HG03565 (cell line): ENCODE data around the gene RTKN2.

Experiments used
- ATAC-seq: cut with Tn5 transposase; IDR thresholded peaks from one replicate; pipeline ENCODE4 v1.9.1; 2021; ENCODE audit warnings: mild to moderate bottlenecking, moderate library complexity; ENCODE audit not compliant: unreplicated experiment

The RTKN2 gene

GRCh38 chr10:62231371-62231770 lies 37.3 kb downstream of the RTKN2 start:
- no peak for ATAC-seq

- ATAC-seq, result no peak
These were observed 38.1 kb downstream of the RTKN2 start for GRCh38 chr10:62230344-62231121.

GRCh38 chr10:62225362-62225761 lies 43.3 kb downstream of the RTKN2 start:
- ATAC-seq, result no peak

- no peak for ATAC-seq
These were observed 44.0 kb downstream of the RTKN2 start for GRCh38 chr10:62224606-62225005.

GRCh38 chr10:62217683-62218082 lies 51.0 kb downstream of the RTKN2 start:
- ATAC-seq, result no peak

- no peak for ATAC-seq
These were observed 54.2 kb downstream of the RTKN2 start for GRCh38 chr10:62214364-62214874.

- ATAC-seq, result no peak
These were observed 62.8 kb downstream of the RTKN2 start for GRCh38 chr10:62205750-62206399.

GRCh38 chr10:62199584-62199983 lies 69.1 kb downstream of the RTKN2 start:
- ATAC-seq, result peak; percentile 97

- ATAC-seq, result no peak
These were observed 72.1 kb downstream of the RTKN2 start for GRCh38 chr10:62196528-62196927.

- ATAC-seq, result no peak
These were observed 73.0 kb downstream of the RTKN2 start for GRCh38 chr10:62195675-62195926.

- ATAC-seq, result no peak
These were observed 73.5 kb downstream of the RTKN2 start for GRCh38 chr10:62194924-62195674.

GRCh38 chr10:62193479-62193878 lies 75.2 kb downstream of the RTKN2 start:
- no peak for ATAC-seq

- ATAC-seq, result no peak
These were observed 79.5 kb downstream of the RTKN2 start for GRCh38 chr10:62189131-62189530.

GRCh38 chr10:62188021-62188616 lies 80.5 kb downstream of the RTKN2 start:
- ATAC-seq, result no peak

- no peak for ATAC-seq
These were observed 81.5 kb downstream of the RTKN2 start for GRCh38 chr10:62186999-62187675.

GRCh38 chr10:62185919-62186692 lies 82.5 kb downstream of the RTKN2 start:
- no peak for ATAC-seq

- no peak for ATAC-seq
These were observed 84.5 kb downstream of the RTKN2 start for GRCh38 chr10:62183857-62184795.

- ATAC-seq, result peak; percentile 91
These were observed 85.2 kb downstream of the RTKN2 start for GRCh38 chr10:62183442-62183841.

GRCh38 chr10:62182595-62182994 lies 86.0 kb downstream of the RTKN2 start:
- no peak for ATAC-seq
